Measurements from ENCODE around the gene APH1A. TPM values are rescaled to one million over a fixed set of nuclear protein-coding genes. Genes with fewer than 3 reads are reported as not detected.

APH1A gene
- total and polyA plus RNA-seq, 2 of the 13 experiments (the other 11 are each of a cell fraction or from before 2014, with no cell fraction given): 114 to 130 TPM

DNA sequence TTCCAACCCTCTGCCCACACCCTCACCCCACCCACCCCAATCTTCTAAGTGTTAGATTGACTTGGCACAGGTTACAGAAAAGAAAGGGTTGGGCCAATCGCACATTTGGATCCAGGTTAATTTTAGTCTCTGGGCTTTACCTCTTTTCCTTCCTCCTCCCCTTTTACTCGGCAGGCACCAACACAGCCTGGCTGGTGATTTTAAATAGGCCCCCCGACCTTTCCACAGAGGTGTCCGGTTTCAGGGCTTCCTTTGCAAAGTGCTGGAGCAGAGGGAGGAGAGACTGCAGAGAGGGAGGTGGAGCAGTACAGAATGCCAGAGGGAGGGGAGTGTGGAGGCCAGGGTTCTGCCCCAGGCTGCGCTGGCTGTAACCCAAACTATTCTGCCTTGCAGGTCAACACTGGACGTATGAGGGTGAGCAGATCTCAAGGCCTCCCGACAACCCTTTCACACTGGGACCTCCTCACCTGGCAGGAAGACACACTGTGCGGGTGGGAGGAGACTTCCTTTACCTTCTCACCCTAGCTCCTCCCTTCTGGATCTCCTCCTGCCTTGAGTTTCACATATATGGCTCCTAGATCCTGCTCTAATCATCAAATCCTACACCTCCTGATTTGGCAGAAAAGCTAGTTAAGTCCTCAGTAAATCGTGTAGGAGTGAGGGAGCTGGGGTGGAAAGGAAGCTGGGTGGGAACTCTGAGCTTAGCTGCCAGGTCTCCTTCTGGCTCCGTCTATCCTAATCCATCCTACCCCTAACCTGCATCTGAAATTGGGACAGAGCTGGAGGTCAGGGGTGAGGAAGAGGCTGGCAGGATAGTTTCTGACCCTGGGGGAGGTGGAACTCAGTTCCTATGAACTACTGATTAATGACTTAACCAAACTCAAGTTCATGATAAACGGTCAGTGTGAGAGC lies 8.8 kb downstream of the APH1A start (continued):
- TF ChIP-seq, protein P1, sequence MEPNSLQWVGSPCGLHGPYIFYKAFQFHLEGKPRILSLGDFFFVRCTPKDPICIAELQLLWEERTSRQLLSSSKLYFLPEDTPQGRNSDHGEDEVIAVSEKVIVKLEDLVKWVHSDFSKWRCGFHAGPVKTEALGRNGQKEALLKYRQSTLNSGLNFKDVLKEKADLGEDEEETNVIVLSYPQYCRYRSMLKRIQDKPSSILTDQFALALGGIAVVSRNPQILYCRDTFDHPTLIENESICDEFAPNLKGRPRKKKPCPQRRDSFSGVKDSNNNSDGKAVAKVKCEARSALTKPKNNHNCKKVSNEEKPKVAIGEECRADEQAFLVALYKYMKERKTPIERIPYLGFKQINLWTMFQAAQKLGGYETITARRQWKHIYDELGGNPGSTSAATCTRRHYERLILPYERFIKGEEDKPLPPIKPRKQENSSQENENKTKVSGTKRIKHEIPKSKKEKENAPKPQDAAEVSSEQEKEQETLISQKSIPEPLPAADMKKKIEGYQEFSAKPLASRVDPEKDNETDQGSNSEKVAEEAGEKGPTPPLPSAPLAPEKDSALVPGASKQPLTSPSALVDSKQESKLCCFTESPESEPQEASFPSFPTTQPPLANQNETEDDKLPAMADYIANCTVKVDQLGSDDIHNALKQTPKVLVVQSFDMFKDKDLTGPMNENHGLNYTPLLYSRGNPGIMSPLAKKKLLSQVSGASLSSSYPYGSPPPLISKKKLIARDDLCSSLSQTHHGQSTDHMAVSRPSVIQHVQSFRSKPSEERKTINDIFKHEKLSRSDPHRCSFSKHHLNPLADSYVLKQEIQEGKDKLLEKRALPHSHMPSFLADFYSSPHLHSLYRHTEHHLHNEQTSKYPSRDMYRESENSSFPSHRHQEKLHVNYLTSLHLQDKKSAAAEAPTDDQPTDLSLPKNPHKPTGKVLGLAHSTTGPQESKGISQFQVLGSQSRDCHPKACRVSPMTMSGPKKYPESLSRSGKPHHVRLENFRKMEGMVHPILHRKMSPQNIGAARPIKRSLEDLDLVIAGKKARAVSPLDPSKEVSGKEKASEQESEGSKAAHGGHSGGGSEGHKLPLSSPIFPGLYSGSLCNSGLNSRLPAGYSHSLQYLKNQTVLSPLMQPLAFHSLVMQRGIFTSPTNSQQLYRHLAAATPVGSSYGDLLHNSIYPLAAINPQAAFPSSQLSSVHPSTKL (CRISPR knock-in tag; IDR thresholded peaks at IDR 0.05): 0 out of 2 replicates have a peak, but pooled peaks have one; percentile 33
- TF ChIP-seq ZNF550 (CRISPR knock-in tag; IDR thresholded peaks at IDR 0.05; ENCODE audit: borderline replicate concordance): no peak
- peak; percentile 32; the same call in 1 of the 2 replicates for TF ChIP-seq ZMYM4 (CRISPR knock-in tag; IDR thresholded peaks at IDR 0.05)
- TF ChIP-seq, protein P2, sequence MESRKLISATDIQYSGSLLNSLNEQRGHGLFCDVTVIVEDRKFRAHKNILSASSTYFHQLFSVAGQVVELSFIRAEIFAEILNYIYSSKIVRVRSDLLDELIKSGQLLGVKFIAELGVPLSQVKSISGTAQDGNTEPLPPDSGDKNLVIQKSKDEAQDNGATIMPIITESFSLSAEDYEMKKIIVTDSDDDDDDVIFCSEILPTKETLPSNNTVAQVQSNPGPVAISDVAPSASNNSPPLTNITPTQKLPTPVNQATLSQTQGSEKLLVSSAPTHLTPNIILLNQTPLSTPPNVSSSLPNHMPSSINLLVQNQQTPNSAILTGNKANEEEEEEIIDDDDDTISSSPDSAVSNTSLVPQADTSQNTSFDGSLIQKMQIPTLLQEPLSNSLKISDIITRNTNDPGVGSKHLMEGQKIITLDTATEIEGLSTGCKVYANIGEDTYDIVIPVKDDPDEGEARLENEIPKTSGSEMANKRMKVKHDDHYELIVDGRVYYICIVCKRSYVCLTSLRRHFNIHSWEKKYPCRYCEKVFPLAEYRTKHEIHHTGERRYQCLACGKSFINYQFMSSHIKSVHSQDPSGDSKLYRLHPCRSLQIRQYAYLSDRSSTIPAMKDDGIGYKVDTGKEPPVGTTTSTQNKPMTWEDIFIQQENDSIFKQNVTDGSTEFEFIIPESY (CRISPR knock-in tag; IDR thresholded peaks at IDR 0.05): no peak
- peak in 1 of 2 experiments; percentile 26; a peak in 1 of 4 replicates for TF ChIP-seq EP300 (IDR thresholded peaks at IDR 0.05; ENCODE audit: low read depth in 2 of 2, low read length in 2 of 2)
- no peak for TF ChIP-seq EP300 (CRISPR knock-in tag; IDR thresholded peaks at IDR 0.05; ENCODE audit: borderline replicate concordance)
- peak; percentile 52; the same call in 1 of the 2 replicates for TF ChIP-seq ZNF121 (CRISPR knock-in tag; IDR thresholded peaks at IDR 0.05)
- TF ChIP-seq IRF2 (CRISPR knock-in tag; IDR thresholded peaks at IDR 0.05): no peak
- TF ChIP-seq SOX13 (IDR thresholded peaks at IDR 0.05): no peak
- peak in 1 of 2 experiments; percentile 18; a peak in 1 of 4 replicates for TF ChIP-seq SOX13 (CRISPR knock-in tag; conservative IDR thresholded peaks at IDR 0.05 in 1 of 2, IDR thresholded peaks at IDR 0.05 in 1 of 2)
- TF ChIP-seq, protein P3, sequence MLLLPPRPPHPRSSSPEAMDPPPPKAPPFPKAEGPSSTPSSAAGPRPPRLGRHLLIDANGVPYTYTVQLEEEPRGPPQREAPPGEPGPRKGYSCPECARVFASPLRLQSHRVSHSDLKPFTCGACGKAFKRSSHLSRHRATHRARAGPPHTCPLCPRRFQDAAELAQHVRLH (CRISPR knock-in tag; IDR thresholded peaks at IDR 0.05; ENCODE audit: borderline replicate concordance, low read depth): peak; percentile 16; the same call in 1 of the 2 replicates
- TF ChIP-seq, protein P4, sequence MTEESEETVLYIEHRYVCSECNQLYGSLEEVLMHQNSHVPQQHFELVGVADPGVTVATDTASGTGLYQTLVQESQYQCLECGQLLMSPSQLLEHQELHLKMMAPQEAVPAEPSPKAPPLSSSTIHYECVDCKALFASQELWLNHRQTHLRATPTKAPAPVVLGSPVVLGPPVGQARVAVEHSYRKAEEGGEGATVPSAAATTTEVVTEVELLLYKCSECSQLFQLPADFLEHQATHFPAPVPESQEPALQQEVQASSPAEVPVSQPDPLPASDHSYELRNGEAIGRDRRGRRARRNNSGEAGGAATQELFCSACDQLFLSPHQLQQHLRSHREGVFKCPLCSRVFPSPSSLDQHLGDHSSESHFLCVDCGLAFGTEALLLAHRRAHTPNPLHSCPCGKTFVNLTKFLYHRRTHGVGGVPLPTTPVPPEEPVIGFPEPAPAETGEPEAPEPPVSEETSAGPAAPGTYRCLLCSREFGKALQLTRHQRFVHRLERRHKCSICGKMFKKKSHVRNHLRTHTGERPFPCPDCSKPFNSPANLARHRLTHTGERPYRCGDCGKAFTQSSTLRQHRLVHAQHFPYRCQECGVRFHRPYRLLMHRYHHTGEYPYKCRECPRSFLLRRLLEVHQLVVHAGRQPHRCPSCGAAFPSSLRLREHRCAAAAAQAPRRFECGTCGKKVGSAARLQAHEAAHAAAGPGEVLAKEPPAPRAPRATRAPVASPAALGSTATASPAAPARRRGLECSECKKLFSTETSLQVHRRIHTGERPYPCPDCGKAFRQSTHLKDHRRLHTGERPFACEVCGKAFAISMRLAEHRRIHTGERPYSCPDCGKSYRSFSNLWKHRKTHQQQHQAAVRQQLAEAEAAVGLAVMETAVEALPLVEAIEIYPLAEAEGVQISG (CRISPR knock-in tag; IDR thresholded peaks at IDR 0.05): 0 out of 2 replicates have a peak, but pooled peaks have one; percentile 15
- 0 out of 2 replicates have a peak, but pooled peaks have one; percentile 31 for TF ChIP-seq THAP11 (CRISPR knock-in tag; IDR thresholded peaks at IDR 0.05)

Measured in HepG2 (cell line).